Loucy (cell line): Measurements from ENCODE around the gene MYO3B.

Experiments
- H2AFZ ChIP-seq: fragments of 200-600 bp; sonication (generic); 2 replicates; pipeline ENCODE4 v1.6.0; 2016; ENCODE audit warnings: antibody characterized with exemption, mild to moderate bottlenecking, low read length, moderate library complexity
- H3F3A ChIP-seq: fragments of 200-600 bp; 2 replicates; pipeline ENCODE4 v1.6.0; 2016; ENCODE audit warnings: antibody characterized with exemption, low read depth, mild to moderate bottlenecking
- H3K27me3 ChIP-seq: fragments of 200-600 bp; sonication (generic); 2 replicates; pipeline ENCODE4 v1.6.1; 2014; ENCODE audit warnings: low read length, mild to moderate bottlenecking; ENCODE audit not compliant: insufficient read depth, poor library complexity, severe bottlenecking
- H3K36me3 ChIP-seq: fragments of 200-600 bp; sonication (generic); 2 replicates; pipeline ENCODE4 v1.6.1; 2016; ENCODE audit warnings: low read length; ENCODE audit not compliant: insufficient read depth
- H3K4me1 ChIP-seq: fragments of 200-600 bp; sonication (generic); 2 replicates; pipeline ENCODE4 v1.5.1; 2014; ENCODE audit warnings: low read length, mild to moderate bottlenecking; ENCODE audit not compliant: insufficient read depth, poor library complexity, severe bottlenecking
- H3K4me2 ChIP-seq: fragments of 200-600 bp; sonication (generic); 2 replicates; pipeline ENCODE4 v1.6.0; 2014; ENCODE audit warnings: antibody characterized with exemption, low read length, low read depth, mild to moderate bottlenecking; ENCODE audit not compliant: poor library complexity, severe bottlenecking
- H3K4me3 ChIP-seq: fragments of 200-600 bp; sonication (generic); 2 replicates; pipeline ENCODE4 v1.5.1; 2014; ENCODE audit warnings: low read length, mild to moderate bottlenecking, mixed read lengths; ENCODE audit not compliant: poor library complexity, severe bottlenecking
- H3K79me2 ChIP-seq: fragments of 200-600 bp; sonication (generic); 2 replicates; pipeline ENCODE4 v1.6.1; 2014; ENCODE audit warnings: low read length; ENCODE audit not compliant: insufficient read depth
- H3K9ac ChIP-seq: fragments of 200-600 bp; sonication (generic); 2 replicates; pipeline ENCODE4 v1.6.0; 2014; ENCODE audit warnings: mild to moderate bottlenecking, low read depth, low read length, moderate library complexity; ENCODE audit not compliant: poor library complexity, severe bottlenecking
- H3K9me2 ChIP-seq: fragments of 200-600 bp; sonication (generic); replicated peaks from 2 replicates; pipeline ENCODE4 v1.6.1; 2016; ENCODE audit warnings: low read depth, low read length, mixed read lengths
- H3K9me3 ChIP-seq: fragments of 200-600 bp; sonication (generic); 2 replicates; pipeline ENCODE4 v1.6.1; 2014; ENCODE audit warnings: mild to moderate bottlenecking, antibody characterized with exemption, low read length, low read depth; ENCODE audit not compliant: insufficient read depth
- H4K20me1 ChIP-seq: fragments of 200-600 bp; sonication (generic); 2 replicates; pipeline ENCODE4 v1.6.0; 2014; ENCODE audit warnings: antibody characterized with exemption, low read length, mild to moderate bottlenecking; ENCODE audit not compliant: insufficient read depth, poor library complexity, severe bottlenecking
- EZH2phosphoT487 ChIP-seq: fragments of 200-600 bp; IDR thresholded peaks from 2 replicates; pipeline ENCODE4 v1.6.1; 2018; ENCODE audit warnings: antibody characterized with exemption, mild to moderate bottlenecking, moderate library complexity, borderline replicate concordance
- TF ChIP-seq, protein P1 (sequence below): fragments of 200-600 bp; sonication (generic); conservative IDR thresholded peaks from 2 replicates; pipeline ENCODE4 v1.5.1; 2014; ENCODE audit warnings: mild to moderate bottlenecking, antibody characterized with exemption, low read length

The MYO3B gene

DNA sequence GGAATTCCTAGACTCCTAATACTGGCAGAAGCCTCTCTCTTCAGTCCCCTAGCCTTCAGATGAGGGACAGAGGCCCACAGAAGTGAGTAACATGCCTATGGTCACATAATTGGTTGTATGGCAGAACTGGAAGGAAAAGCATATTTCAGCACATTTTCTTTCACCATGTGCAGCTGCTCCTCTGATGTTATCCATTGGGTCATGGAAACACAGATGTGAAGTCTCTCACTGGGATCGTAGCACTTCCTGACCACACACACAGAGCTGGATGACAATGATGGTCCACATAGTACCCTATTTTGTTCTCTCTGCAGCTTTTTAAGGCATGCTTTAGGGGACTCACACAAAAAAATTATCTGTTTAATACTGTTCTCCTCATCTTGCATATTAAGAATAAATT, 24.5 kb downstream of the MYO3B start:
- no peaks in the 10 kb centered on the region for H3K27me3 ChIP-seq
- H3K4me3 ChIP-seq: no peak overlapping the region
- H3K4me2 ChIP-seq: no peak overlapping the region
- no peaks in the 10 kb centered on the region for H3F3A ChIP-seq
- no peaks in the 10 kb centered on the region for H3K9me2 ChIP-seq
- H3K9ac ChIP-seq: no peak overlapping the region
- no peaks in the 10 kb centered on the region for H3K4me1 ChIP-seq
- no peaks in the 10 kb centered on the region for H4K20me1 ChIP-seq
- H3K9me3 ChIP-seq: no peaks in the 10 kb centered on the region
- no peak overlapping the region for H2AFZ ChIP-seq
- no peak for TF ChIP-seq EZH2phosphoT487
- H3K79me2 ChIP-seq: no peaks in the 10 kb centered on the region
- H3K36me3 ChIP-seq: no peaks in the 10 kb centered on the region

DNA sequence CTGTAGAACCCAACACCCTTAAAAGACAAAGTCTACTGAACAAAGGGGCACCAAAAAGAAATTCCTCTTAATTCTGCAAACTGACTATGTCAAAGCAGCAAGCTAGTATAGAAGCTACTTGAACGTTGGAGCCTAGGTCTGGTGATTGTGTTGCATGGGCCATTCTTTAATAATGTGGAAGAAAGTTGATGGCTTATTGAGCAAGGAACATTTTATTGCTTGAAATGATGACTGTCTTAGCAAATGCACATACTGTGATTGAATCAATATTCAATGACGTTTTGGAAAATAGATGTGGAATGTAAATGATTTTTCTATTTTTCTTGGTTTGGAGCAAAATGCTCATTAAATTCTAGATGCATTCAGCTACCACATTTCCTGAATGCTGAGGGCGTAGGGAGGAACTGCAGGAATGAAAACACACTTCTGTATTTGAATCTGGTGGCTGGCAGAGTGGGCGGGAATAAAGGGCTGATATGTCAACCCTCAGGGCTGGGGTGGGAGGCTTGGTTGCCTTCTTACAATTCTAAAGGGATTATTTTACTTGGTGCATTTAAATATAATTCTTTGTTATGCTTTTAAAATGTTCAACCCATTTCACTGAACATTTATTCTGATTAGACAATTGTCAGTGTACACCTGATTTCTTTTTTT, 26.5 kb downstream of the MYO3B start:
- Histone ChIP-seq H3K4me3 (no peak overlapping the region), H3K9me2 (no peaks in the 10 kb centered on the region), H3K36me3 (no peaks in the 10 kb centered on the region), H4K20me1 (no peaks in the 10 kb centered on the region), H3K4me1 (no peaks in the 10 kb centered on the region), H3K27me3 (no peaks in the 10 kb centered on the region), H3K79me2 (no peaks in the 10 kb centered on the region), H3K4me2 (no peak overlapping the region), H2AFZ (no peak overlapping the region), H3F3A (no peaks in the 10 kb centered on the region), H3K9ac (no peak overlapping the region), H3K9me3 (no peaks in the 10 kb centered on the region; the same call in 1 of the 2 replicates)
- no peak for TF ChIP-seq EZH2phosphoT487
- TF ChIP-seq, protein P1, sequence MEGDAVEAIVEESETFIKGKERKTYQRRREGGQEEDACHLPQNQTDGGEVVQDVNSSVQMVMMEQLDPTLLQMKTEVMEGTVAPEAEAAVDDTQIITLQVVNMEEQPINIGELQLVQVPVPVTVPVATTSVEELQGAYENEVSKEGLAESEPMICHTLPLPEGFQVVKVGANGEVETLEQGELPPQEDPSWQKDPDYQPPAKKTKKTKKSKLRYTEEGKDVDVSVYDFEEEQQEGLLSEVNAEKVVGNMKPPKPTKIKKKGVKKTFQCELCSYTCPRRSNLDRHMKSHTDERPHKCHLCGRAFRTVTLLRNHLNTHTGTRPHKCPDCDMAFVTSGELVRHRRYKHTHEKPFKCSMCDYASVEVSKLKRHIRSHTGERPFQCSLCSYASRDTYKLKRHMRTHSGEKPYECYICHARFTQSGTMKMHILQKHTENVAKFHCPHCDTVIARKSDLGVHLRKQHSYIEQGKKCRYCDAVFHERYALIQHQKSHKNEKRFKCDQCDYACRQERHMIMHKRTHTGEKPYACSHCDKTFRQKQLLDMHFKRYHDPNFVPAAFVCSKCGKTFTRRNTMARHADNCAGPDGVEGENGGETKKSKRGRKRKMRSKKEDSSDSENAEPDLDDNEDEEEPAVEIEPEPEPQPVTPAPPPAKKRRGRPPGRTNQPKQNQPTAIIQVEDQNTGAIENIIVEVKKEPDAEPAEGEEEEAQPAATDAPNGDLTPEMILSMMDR: no peak

DNA sequence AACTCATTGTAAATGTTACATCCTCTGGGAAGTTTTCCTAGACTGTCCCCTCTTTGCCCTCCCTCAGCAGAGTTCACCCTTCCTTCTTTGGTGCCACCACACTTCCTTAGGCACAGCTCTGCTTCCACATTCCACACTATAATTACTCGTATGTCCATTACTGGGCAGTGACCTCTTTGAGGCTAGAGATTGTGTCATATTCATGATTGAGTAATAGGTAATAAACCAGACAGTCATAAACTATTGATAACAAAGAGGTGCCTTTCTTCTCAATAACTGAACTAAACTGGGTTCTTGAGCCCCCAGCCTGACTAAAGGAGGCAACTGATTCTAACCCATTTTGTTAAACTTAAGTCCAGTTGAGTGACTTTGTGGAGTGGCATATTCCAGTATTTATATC, 28.3 kb downstream of the MYO3B start:
- no peaks in the 10 kb centered on the region for H3K9me2 ChIP-seq
- H3K27me3 ChIP-seq: no peaks in the 10 kb centered on the region
- TF ChIP-seq, protein P1: no peak
- TF ChIP-seq EZH2phosphoT487: no peak
- no peaks in the 10 kb centered on the region for H3K4me1 ChIP-seq
- H3F3A ChIP-seq: no peaks in the 10 kb centered on the region
- no peak overlapping the region for H2AFZ ChIP-seq
- no peaks in the 10 kb centered on the region; the same call in 1 of the 2 replicates for H3K9me3 ChIP-seq
- no peak overlapping the region for H3K9ac ChIP-seq
- H3K4me3 ChIP-seq: no peak overlapping the region
- H3K4me2 ChIP-seq: no peak overlapping the region
- no peaks in the 10 kb centered on the region for H3K79me2 ChIP-seq
- H4K20me1 ChIP-seq: no peaks in the 10 kb centered on the region
- H3K36me3 ChIP-seq: no peaks in the 10 kb centered on the region

DNA sequence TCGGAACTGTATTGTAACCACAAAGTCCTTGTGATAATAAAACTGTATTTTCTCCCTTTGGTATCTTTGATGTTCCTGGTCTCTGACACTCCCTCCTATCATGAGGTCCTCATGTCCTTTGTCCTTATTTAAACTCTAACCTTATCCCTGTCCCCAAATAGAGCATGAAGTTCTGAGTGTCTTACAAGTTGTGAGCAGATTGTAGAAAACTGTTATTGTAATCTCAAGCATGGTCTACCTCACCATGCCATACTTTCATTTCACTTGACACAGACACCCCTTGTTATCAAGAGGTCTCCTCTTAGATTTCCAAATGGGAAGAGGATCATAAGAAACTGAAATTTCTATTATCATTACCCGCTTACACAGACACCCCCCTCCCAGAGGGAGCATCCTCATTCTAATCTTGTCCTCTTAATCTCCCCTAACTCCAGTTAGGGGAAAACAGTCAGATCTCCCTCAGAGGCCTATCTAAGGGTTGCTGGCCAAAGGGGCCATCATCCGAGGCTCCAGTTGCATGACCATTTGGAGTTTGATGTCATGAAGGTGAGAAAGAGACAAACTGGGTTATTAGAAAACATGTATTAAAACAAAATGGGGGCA, 29.0 kb downstream of the MYO3B start:
- H4K20me1 ChIP-seq: no peaks in the 10 kb centered on the region
- no peak overlapping the region for H3K9ac ChIP-seq
- no peak overlapping the region for H2AFZ ChIP-seq
- no peak overlapping the region for H3K4me3 ChIP-seq
- no peaks in the 10 kb centered on the region for H3K27me3 ChIP-seq
- no peaks in the 10 kb centered on the region for H3F3A ChIP-seq
- TF ChIP-seq EZH2phosphoT487: no peak
- TF ChIP-seq, protein P1: no peak
- H3K79me2 ChIP-seq: no peaks in the 10 kb centered on the region
- H3K4me1 ChIP-seq: no peaks in the 10 kb centered on the region
- H3K36me3 ChIP-seq: no peaks in the 10 kb centered on the region
- no peak overlapping the region for H3K4me2 ChIP-seq
- H3K9me3 ChIP-seq: no peaks in the 10 kb centered on the region; the same call in 1 of the 2 replicates
- no peaks in the 10 kb centered on the region for H3K9me2 ChIP-seq
